ENCODE measurements around the gene FMOD.

Gene FMOD

DNA sequence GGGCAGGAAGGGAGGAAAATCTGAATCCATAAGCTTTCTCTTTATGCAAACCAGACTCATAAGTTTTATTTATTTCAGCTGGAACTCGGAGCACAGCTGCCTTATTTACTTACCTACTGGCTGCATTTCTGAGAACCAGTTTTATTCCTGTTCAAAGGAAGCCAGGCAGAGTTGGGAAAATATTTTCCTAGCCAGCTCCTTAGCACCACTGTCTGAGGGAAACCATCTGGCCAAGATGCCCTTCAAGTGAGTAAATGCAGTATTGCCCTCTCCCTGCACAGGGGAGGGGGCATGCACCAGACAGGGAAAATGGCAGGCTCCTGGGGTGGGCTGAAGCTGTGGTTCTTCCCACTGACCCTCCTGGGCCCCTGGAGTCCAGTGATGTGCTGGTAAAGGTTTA, 28.9 kb upstream of the FMOD start:
- Histone ChIP-seq H3K27ac (peak overlapping the region in 6 of 11 experiments; percentile 73 to 87 (median 78); a peak in 10 of 22 replicates), H3K9me3 (replicated peaks in 1 of 11) (peaks cover 0 to 19% (median 6%) of the 10 kb centered on the region in 11 experiments; a peak in 7 of 22 replicates), H3K9ac (no peak overlapping the region)

DNA sequence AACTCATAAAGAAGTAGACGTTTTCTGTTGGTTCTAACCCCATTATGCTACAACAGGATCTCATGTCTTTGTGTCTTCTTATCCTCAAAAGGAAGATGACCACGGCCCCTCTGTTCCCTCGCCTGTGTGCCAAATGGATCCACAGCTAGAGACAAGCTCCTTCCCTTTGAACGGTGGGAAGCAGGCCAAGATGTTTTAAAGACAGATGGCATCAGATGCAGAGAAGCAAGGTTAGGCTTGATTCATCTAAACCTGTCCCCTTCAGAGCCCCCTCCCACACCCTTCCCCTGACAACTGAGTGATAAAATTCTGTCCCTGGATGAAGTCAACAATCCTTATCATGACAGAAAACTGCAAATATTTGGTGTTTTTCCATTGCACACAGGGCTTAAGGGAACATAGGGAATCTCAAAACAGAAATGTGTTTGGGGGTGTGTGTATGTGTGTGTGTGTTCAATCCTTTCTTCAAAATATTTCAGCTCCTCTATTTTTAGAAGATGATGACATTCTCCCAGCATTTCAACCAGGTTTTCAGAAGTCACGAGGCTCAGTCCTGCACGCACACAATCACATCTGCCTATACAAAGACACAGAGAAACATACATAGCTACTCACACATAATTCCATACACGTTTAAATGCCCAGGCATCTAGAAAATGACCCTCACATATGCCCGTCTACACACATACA, 27.8 kb upstream of the FMOD start:
- H3K4me2 ChIP-seq = peak overlapping the region in 1 of 11 experiments; percentile 82; a peak in 2 of 22 replicates
- peaks cover 0 to 19% (median 6%) of the 10 kb centered on the region in 11 experiments; a peak in 7 of 22 replicates for H3K9me3 ChIP-seq (replicated peaks in 1 of 11)
- H3K4me3 ChIP-seq = no peak overlapping the region
- peaks cover 14 to 66% (median 28%) of the 10 kb centered on the region in 10 experiments for H3K4me1 ChIP-seq
- H3K27me3 ChIP-seq = no peaks in the 10 kb centered on the region
- TF ChIP-seq Cebpa-rat (IDR thresholded peaks at IDR 0.05) = no peak
- no peaks in the 10 kb centered on the region for H3K36me3 ChIP-seq
- no peaks in the 10 kb centered on the region for H4K20me1 ChIP-seq
- H3K9ac ChIP-seq = no peak overlapping the region
- no peak overlapping the region for H3K27ac ChIP-seq

More for the DNA sequence above, 28.9 kb upstream of the FMOD start:
- Histone ChIP-seq H4K20me1 (no peaks in the 10 kb centered on the region), H3K27me3 (no peaks in the 10 kb centered on the region), H3K4me1 (peaks cover 14 to 55% (median 28%) of the 10 kb centered on the region in 10 experiments), H3K4me2 (peak overlapping the region in 6 of 11 experiments; percentile 64 to 94 (median 80); a peak in 12 of 22 replicates), H3K4me3 (no peak overlapping the region), H3K36me3 (no peaks in the 10 kb centered on the region)
- no peak for TF ChIP-seq Cebpa-rat (IDR thresholded peaks at IDR 0.05)

DNA sequence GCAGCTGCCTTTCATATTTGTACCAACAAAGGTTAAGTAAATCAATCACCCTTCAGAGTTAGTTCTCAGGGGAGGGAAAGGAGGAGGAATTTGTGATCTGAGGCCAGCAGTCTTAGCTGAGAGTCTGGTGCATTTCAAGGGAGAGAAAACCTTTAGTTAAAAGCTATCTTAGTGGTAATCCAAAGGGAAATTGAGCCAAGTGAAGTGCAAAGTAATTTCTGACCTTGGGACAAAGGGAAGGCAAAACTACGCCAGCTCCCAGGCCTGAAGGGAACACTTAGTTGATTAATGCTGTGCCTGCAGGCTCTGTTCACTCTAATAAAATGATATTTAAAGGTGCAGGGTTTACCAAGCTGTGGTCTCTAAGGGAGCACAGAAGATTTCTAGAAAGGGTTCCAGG, 23.1 kb upstream of the FMOD start:
- H3K36me3 ChIP-seq = no peaks in the 10 kb centered on the region
- 0 out of 22 replicates have a peak overlapping the region, but pooled peaks of 1 of the 11 experiments have one; percentile 6 for H3K27ac ChIP-seq
- no peak for TF ChIP-seq Cebpa-rat (IDR thresholded peaks at IDR 0.05)

DNA sequence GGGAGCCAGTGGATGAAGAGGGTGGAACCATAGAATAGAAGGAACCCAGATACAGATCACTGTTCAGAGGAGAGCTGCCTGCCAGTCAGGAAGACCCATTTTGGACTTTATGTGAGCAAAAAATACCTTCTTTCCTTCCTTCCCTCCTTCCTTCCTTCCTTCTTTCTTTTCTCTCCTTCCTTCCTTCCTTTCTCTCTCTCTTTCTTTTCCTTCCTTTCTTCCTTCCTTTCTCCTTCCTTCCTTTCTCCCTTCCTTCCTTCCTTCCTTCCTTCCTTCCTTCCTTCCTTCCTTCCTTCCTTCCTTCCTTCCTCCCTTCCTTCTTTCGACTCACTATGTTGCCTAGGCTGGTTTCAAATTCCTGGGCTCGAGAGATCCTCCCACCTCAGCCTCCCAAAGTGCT, 22.1 kb upstream of the FMOD start:
- H3K4me1 ChIP-seq = peaks cover 0 to 50% (median 17%) of the 10 kb centered on the region in 10 experiments; a peak in 13 of 20 replicates
- no peak for TF ChIP-seq Cebpa-rat (IDR thresholded peaks at IDR 0.05)
- no peak overlapping the region; a peak in 2 of 22 replicates for H3K4me2 ChIP-seq
- H3K4me3 ChIP-seq = no peak overlapping the region
- no peaks in the 10 kb centered on the region for H4K20me1 ChIP-seq
- no peaks in the 10 kb centered on the region for H3K27me3 ChIP-seq
- H3K9ac ChIP-seq = no peak overlapping the region
- peaks cover 0 to 12% (median 6%) of the 10 kb centered on the region in 11 experiments; a peak in 7 of 22 replicates for H3K9me3 ChIP-seq (replicated peaks in 1 of 11)
- H3K36me3 ChIP-seq = no peaks in the 10 kb centered on the region
- 0 out of 22 replicates have a peak overlapping the region, but pooled peaks of 1 of the 11 experiments have one; percentile 30 for H3K27ac ChIP-seq

More for the DNA sequence above, 23.1 kb upstream of the FMOD start:
- Histone ChIP-seq H3K27me3 (no peaks in the 10 kb centered on the region), H3K4me2 (peak overlapping the region in 2 of 11 experiments; percentile 33 to 64; a peak in 3 of 22 replicates), H3K9ac (no peak overlapping the region), H3K9me3 (replicated peaks in 1 of 11) (peaks cover 0 to 12% (median 6%) of the 10 kb centered on the region in 11 experiments; a peak in 7 of 22 replicates), H3K4me1 (peaks cover 0 to 44% (median 9%) of the 10 kb centered on the region in 10 experiments; a peak in 13 of 20 replicates), H3K4me3 (no peak overlapping the region), H4K20me1 (no peaks in the 10 kb centered on the region)

DNA sequence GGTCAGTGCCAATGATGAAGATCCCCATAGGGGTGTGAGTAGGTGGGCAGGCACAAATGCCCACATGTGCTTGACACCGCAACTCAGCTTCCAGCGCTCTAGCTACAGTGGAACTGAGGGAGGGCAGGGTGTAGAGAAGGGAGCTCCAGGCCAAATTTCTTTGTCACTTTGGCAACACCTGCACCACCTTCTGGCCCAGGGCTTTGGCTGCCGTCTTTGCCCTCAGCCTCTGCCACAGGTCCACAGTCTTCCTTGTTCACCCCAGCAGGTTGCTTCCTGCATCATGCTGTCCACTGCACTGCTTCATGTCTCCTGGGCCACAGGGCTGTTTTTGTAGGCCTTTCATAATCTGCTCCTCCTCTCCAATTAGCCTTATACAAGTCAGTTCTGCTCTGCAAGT, 20.4 kb upstream of the FMOD start:
- Histone ChIP-seq H3K36me3 (no peaks in the 10 kb centered on the region), H3K4me3 (no peak overlapping the region), H3K9ac (no peak overlapping the region), H3K9me3 (replicated peaks in 1 of 11) (peaks cover 0 to 12% (median 5%) of the 10 kb centered on the region in 11 experiments; a peak in 7 of 22 replicates), H4K20me1 (no peaks in the 10 kb centered on the region), H3K4me1 (peaks cover 0 to 53% (median 17%) of the 10 kb centered on the region in 10 experiments; a peak in 13 of 20 replicates), H3K4me2 (no peak overlapping the region), H3K27ac (peak overlapping the region in 1 of 11 experiments; percentile 15; a peak in 2 of 22 replicates), H3K27me3 (no peaks in the 10 kb centered on the region)
- TF ChIP-seq Cebpa-rat (IDR thresholded peaks at IDR 0.05) = no peak

DNA sequence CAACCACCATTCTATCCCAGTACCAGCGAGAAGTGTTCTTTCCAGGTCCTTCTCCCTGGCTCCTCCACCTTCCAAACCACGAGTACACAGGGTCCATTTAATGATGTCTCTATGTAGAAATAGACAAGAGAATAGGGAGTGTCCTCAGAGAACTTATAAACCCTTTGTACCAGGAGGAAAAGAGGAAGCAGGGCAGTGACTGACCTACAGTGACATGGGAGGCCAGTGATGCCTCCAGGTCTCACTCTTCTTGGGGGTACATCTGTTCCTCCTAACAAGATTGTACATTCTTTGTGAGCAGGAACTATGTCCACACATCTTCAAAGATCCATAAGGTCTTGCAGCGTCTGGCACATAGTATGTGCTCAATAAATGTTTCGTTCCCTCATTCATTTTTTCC, 18.7 kb upstream of the FMOD start:
- peak overlapping the region in 6 of 11 experiments; percentile 9 to 83 (median 58); a peak in 10 of 22 replicates for H3K27ac ChIP-seq
- no peaks in the 10 kb centered on the region for H3K27me3 ChIP-seq
- peak overlapping the region in 3 of 11 experiments; percentile 55 to 69 (median 57); a peak in 6 of 22 replicates for H3K9ac ChIP-seq
- H3K9me3 ChIP-seq (replicated peaks in 1 of 11) = peaks cover 0 to 3% (median 0%) of the 10 kb centered on the region in 11 experiments; a peak in 1 of 22 replicates
- no peak overlapping the region; a peak in 1 of 20 replicates for H3K4me3 ChIP-seq
- no peaks in the 10 kb centered on the region for H3K36me3 ChIP-seq
- no peaks in the 10 kb centered on the region for H4K20me1 ChIP-seq
- TF ChIP-seq Cebpa-rat (IDR thresholded peaks at IDR 0.05) = no peak
- H3K4me1 ChIP-seq = peaks cover 0 to 46% (median 17%) of the 10 kb centered on the region in 10 experiments; a peak in 13 of 20 replicates
- H3K4me2 ChIP-seq = peak overlapping the region in 7 of 11 experiments; percentile 1 to 85 (median 70); a peak in 12 of 22 replicates

DNA sequence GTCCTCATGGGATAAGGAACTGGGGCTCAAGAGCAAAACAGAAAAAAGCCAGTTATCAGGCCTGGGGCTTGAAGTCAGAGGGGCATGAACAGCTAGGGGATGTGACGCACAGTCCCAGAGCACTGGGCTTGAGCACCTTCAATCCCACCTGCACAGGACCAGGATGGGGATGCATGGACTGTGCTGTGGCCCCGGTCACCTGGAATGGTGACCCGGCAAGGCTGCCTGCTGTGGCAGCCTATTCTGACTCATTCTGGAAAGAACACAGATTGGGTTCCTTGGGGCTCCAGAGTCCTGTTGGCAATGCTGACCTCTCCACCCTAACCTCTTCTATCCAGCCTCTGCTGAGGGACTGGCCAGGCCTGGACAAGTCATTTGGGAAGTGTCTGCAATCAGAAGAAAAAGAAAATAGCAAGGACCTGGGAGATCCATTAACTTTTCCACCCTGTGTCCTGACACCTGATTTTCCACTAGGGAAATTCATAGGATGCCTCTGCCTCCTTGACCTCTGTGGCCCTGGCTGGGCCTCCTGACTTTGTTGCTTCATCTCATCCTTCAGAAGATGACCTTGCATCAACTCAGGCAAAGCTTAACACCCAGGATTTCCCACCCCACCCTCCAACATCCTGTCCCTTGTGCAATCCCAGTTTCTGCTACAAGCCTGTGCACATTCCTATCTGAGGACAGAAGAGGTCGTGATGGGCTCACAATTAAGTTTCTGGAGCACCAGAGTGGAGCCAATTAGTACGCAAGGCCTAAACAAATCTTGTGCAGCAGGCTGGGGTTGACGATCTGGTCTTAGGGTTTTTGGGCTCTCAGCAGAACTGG, 17.9 kb upstream of the FMOD start:
- Histone ChIP-seq H4K20me1 (no peaks in the 10 kb centered on the region), H3K4me2 (peak overlapping the region in 8 of 11 experiments; percentile 1 to 85 (median 66); a peak in 14 of 22 replicates), H3K4me3 (no peak overlapping the region; a peak in 1 of 20 replicates), H3K4me1 (peaks cover 0 to 40% (median 17%) of the 10 kb centered on the region in 10 experiments; a peak in 14 of 20 replicates), H3K9ac (peak overlapping the region in 3 of 11 experiments; percentile 55 to 69 (median 57); a peak in 6 of 22 replicates), H3K27me3 (no peaks in the 10 kb centered on the region), H3K27ac (peak overlapping the region in 7 of 11 experiments; percentile 9 to 83 (median 55); a peak in 12 of 22 replicates), H3K36me3 (no peaks in the 10 kb centered on the region), H3K9me3 (replicated peaks in 1 of 11) (peaks cover 0 to 3% (median 0%) of the 10 kb centered on the region in 11 experiments; a peak in 1 of 22 replicates)
- peak in 9 of 11 experiments; percentile 6 to 89 (median 57); a peak in 13 of 22 replicates for TF ChIP-seq Cebpa-rat (IDR thresholded peaks at IDR 0.05)

DNA sequence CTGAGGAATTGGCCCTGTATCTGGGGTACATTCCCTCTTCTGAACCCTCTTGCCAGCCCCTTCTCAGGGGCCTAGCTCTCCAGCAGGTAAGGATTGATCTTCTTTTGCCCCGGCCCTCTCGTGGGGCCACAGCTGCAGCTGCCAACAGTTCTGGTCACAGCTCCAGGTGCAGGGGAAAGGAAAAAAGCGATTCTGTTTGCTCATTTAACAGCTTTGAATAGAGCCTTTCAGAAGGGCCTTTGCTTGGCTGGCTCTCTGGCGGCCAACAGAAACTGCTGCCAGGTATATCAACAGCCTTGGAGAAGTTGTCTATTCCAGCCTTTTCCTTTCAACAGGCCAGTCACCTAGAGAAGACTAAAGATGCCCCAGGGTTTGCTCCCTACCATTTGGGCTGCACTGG, 16.1 kb upstream of the FMOD start:
- Histone ChIP-seq H3K4me1 (peaks cover 0 to 43% (median 17%) of the 10 kb centered on the region in 10 experiments; a peak in 15 of 20 replicates), H3K4me2 (no peak overlapping the region), H3K27me3 (no peaks in the 10 kb centered on the region), H3K9ac (no peak overlapping the region), H4K20me1 (no peaks in the 10 kb centered on the region), H3K9me3 (replicated peaks in 1 of 11) (no peaks in the 10 kb centered on the region), H3K27ac (no peak overlapping the region; a peak in 1 of 22 replicates), H3K36me3 (no peaks in the 10 kb centered on the region), H3K4me3 (no peak overlapping the region)
- TF ChIP-seq Cebpa-rat (IDR thresholded peaks at IDR 0.05) = no peak
